GM23248 (cell line): ENCODE results near the gene TIGD7. TPM values are rescaled to one million over a fixed set of nuclear protein-coding genes. Genes with fewer than 3 reads are reported as not detected.
A peak's percentile ranks its signal among the peaks of the same experiment; 100 is the strongest.

Experiments used
- DNase-seq: peaks from one replicate; pipeline ENCODE4 v3.0.0-alpha.2; 2015
- H2AFZ ChIP-seq: fragments of 200-600 bp; sonication (generic); 2 replicates; pipeline ENCODE4 v1.6.1; 2016; ENCODE audit warnings: antibody characterized with exemption
- H3F3A ChIP-seq: fragments of 200-600 bp; sonication (generic); 2 replicates; pipeline ENCODE4 v1.6.1; 2016; ENCODE audit warnings: mild to moderate bottlenecking, antibody characterized with exemption, mixed run types; ENCODE audit not compliant: insufficient read depth
- H3K27ac ChIP-seq: fragments of 200-600 bp; sonication (generic); 2 replicates; pipeline ENCODE4 v1.5.1; 2016; ENCODE audit warnings: mild to moderate bottlenecking
- H3K27me3 ChIP-seq: fragments of 200-600 bp; sonication (generic); replicated peaks from 2 replicates; pipeline ENCODE4 v1.6.1; 2016; ENCODE audit warnings: mild to moderate bottlenecking; ENCODE audit not compliant: insufficient read depth
- H3K36me3 ChIP-seq: fragments of 200-600 bp; sonication (generic); 2 replicates; pipeline ENCODE4 v1.6.1; 2016; ENCODE audit warnings: low read depth, mild to moderate bottlenecking
- H3K4me1 ChIP-seq: fragments of 200-600 bp; sonication (generic); 2 replicates; pipeline ENCODE4 v1.6.1; 2016; ENCODE audit warnings: mild to moderate bottlenecking; ENCODE audit not compliant: insufficient read depth
- H3K4me2 ChIP-seq: fragments of 200-600 bp; sonication (generic); one replicate; pipeline ENCODE4 v1.6.1; 2016; ENCODE audit warnings: mild to moderate bottlenecking; ENCODE audit not compliant: unreplicated experiment
- H3K4me3 ChIP-seq: fragments of 200-600 bp; sonication (generic); 2 replicates; pipeline ENCODE4 v1.5.1; 2016; ENCODE audit warnings: mild to moderate bottlenecking
- H3K79me2 ChIP-seq: fragments of 200-600 bp; sonication (generic); 2 replicates; pipeline ENCODE4 v1.6.1; 2016; ENCODE audit warnings: mild to moderate bottlenecking; ENCODE audit not compliant: insufficient read depth
- H3K9ac ChIP-seq: fragments of 200-600 bp; sonication (generic); 2 replicates; pipeline ENCODE4 v1.6.1; 2016; ENCODE audit warnings: mild to moderate bottlenecking
- H3K9me2 ChIP-seq: fragments of 200-600 bp; sonication (generic); 2 replicates; pipeline ENCODE4 v1.6.1; 2016; ENCODE audit warnings: mixed run types, mild to moderate bottlenecking, moderate library complexity; ENCODE audit not compliant: insufficient read depth
- H3K9me3 ChIP-seq: fragments of 200-600 bp; sonication (generic); one replicate; pipeline ENCODE4 v1.6.1; 2017; ENCODE audit warnings: low read depth
- H4K20me1 ChIP-seq: fragments of 200-600 bp; sonication (generic); 2 replicates; pipeline ENCODE4 v1.6.0; 2016; ENCODE audit not compliant: insufficient read depth
- EZH2 ChIP-seq: fragments of 200-600 bp; sonication (generic); IDR thresholded peaks from 2 replicates; pipeline ENCODE4 v1.6.1; 2018; ENCODE audit warnings: antibody characterized with exemption, mild to moderate bottlenecking; ENCODE audit not compliant: insufficient read depth, poor library complexity, severe bottlenecking
- EZH2phosphoT487 ChIP-seq: fragments of 200-600 bp; sonication (generic); IDR thresholded peaks from 2 replicates; pipeline ENCODE4 v1.6.1; 2018; ENCODE audit warnings: antibody characterized with exemption, moderate library complexity, mild to moderate bottlenecking, low read depth; ENCODE audit not compliant: insufficient read depth
- WGBS, 2 experiments: methylation state at CpG; one replicate each; pipeline ENCODE4 v1.1.6; 2015 to 2017; ENCODE audit warnings: low lambda C conversion rate in 2 of 2, low coverage in 1 of 2; ENCODE audit errors: missing lambda C conversion rate in 2 of 2; 5-methylcytosine and 5-hydroxymethylcytosine counted together
- in situ Hi-C: fragments of 300-500 bp; cut with MboI; formaldehyde crosslinking; loops from 2 replicates; pipeline ENCODE4 v1.15.0; 2020
- polyA plus RNA-seq: library from polyadenylated mRNA; unstranded; fragments of >200 nt; fragmentation: Nextera tagmentation; extraction: Ambion mirVana; gene quantifications from 2 replicates; pipeline ENCODE4 v1.2.1, GENCODE V29; 2016
- total RNA-seq: library from RNA; depleted of rRNA; stranded (reverse); fragments of >200 nt; shearing (Covaris generic); gene quantifications from 2 replicates; pipeline ENCODE4 v1.2.3, GENCODE V29; 2014

TIGD7 gene
- total and polyA plus RNA-seq, 2 experiments from 2014 or later: 4.9 to 5.3 TPM

DNA sequence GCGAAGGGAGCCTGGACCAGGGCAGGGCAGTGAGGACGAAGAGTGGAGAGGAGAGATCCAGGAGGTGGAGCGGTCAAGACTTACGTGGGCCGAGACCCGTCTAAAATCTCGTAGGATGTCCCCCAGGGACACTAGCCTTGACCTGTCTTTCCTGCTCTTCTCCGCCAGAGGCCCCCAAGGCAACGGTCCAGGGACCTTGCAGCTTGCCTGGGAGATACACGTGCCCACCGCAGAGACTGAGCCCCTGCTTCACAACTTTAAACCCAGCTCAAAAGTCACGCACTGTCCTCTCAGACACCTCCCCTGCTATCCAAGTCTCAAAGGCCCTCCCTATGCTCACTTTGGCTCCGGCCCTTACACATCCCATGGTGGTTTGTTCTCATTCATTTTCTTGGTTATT, 9.4 kb downstream of the TIGD7 start:
- WGBS, 2 experiments: 81 to 85% methylated on average over 13 of the region's 13 CpGs
- Histone ChIP-seq H3K27ac (no peak overlapping the region), H3K36me3 (peaks cover 33% of the 10 kb centered on the region; the same call in 1 of the 2 replicates), H3K9me3 (no peaks in the 10 kb centered on the region), H3K9ac (no peak overlapping the region), H3K4me1 (peaks cover 3% of the 10 kb centered on the region; the same call in 1 of the 2 replicates), H4K20me1 (no peaks in the 10 kb centered on the region), H2AFZ (no peak overlapping the region), H3F3A (peaks cover 33% of the 10 kb centered on the region), H3K4me2 (no peak overlapping the region), H3K79me2 (peaks cover 96% of the 10 kb centered on the region), H3K27me3 (no peaks in the 10 kb centered on the region), H3K9me2 (no peaks in the 10 kb centered on the region), H3K4me3 (no peak overlapping the region)
- DNase-seq: no peak
- TF ChIP-seq EZH2phosphoT487 (no peak), EZH2 (no peak)
- in situ Hi-C loops: no loop called here

- no peak overlapping the region for H3K4me3 ChIP-seq
- H3K36me3 ChIP-seq: peaks cover 39% of the 10 kb centered on the region
- H3K9ac ChIP-seq: no peak overlapping the region
- H3K9me2 ChIP-seq: no peaks in the 10 kb centered on the region
- peaks cover 3% of the 10 kb centered on the region; the same call in 1 of the 2 replicates for H3K4me1 ChIP-seq
- no peak overlapping the region for H3K27ac ChIP-seq
- H4K20me1 ChIP-seq: no peaks in the 10 kb centered on the region
- DNase-seq: no peak
- 42 to 50% methylated on average over 27 to 45 of the region's 45 CpGs for WGBS, 2 experiments
- no peaks in the 10 kb centered on the region for H3K27me3 ChIP-seq
- TF ChIP-seq EZH2 (no peak), EZH2phosphoT487 (no peak)
- H3K4me2 ChIP-seq: no peak overlapping the region
- no peaks in the 10 kb centered on the region for H3K9me3 ChIP-seq
- H3F3A ChIP-seq: peaks cover 33% of the 10 kb centered on the region
- H2AFZ ChIP-seq: no peak overlapping the region
- H3K79me2 ChIP-seq: peaks cover 96% of the 10 kb centered on the region
- in situ Hi-C loops: no loop called here
Measured at GRCh38 chr16:3295209-3295608, 10.0 kb downstream of the TIGD7 start.

- peaks cover 3% of the 10 kb centered on the region; the same call in 1 of the 2 replicates for H3K4me1 ChIP-seq
Measured at GRCh38 chr16:3292604-3293003, 12.6 kb downstream of the TIGD7 start.

DNA sequence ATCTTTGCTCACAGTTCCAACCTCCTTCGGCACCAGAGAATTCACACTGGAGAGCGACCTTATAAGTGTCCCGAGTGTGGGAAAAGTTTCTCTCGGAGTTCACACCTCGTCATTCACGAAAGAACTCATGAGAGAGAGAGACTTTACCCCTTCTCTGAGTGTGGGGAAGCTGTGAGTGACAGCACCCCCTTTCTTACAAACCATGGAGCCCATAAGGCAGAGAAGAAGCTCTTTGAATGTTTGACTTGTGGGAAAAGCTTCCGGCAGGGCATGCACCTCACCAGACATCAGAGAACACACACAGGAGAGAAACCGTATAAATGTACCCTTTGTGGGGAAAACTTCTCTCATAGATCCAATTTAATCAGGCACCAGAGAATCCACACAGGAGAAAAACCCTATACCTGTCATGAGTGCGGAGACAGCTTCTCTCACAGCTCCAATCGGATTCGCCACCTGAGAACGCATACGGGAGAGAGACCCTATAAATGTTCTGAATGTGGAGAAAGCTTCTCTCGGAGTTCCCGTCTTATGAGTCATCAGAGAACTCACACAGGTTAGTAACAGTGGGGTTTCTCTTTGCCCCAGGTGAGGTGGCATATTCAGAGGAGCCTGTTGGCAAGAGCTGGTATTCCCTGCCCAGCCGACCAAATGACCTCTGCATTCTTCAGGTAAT, 15.1 kb downstream of the TIGD7 start:
- H3F3A ChIP-seq: peaks cover 24% of the 10 kb centered on the region
- no peak overlapping the region for H3K4me3 ChIP-seq
- no peak overlapping the region for H3K4me2 ChIP-seq
- no peaks in the 10 kb centered on the region for H3K9me3 ChIP-seq
- H3K36me3 ChIP-seq: peaks cover 51% of the 10 kb centered on the region
- H3K9me2 ChIP-seq: no peaks in the 10 kb centered on the region
- peaks cover 10% of the 10 kb centered on the region for H3K4me1 ChIP-seq
- H3K79me2 ChIP-seq: peaks cover 98% of the 10 kb centered on the region
- no peaks in the 10 kb centered on the region for H3K27me3 ChIP-seq
- no peak overlapping the region for H3K9ac ChIP-seq
- no peaks in the 10 kb centered on the region for H4K20me1 ChIP-seq
- no peak overlapping the region for H3K27ac ChIP-seq
- no peak for TF ChIP-seq EZH2
- no peak for TF ChIP-seq EZH2phosphoT487
- H2AFZ ChIP-seq: no peak overlapping the region
- DNase-seq: no peak
- WGBS, 2 experiments: 97 to 98% methylated on average over 16 of the region's 16 CpGs
- in situ Hi-C loops: no loop called here

More at GRCh38 chr16:3292604-3293003, 12.6 kb downstream of the TIGD7 start:
- Histone ChIP-seq H2AFZ (no peak overlapping the region), H3F3A (peaks cover 24% of the 10 kb centered on the region), H3K4me3 (no peak overlapping the region), H3K79me2 (peaks cover 96% of the 10 kb centered on the region), H3K9me2 (no peaks in the 10 kb centered on the region), H3K9me3 (no peaks in the 10 kb centered on the region), H3K9ac (no peak overlapping the region), H3K27ac (peak overlapping the region; percentile 68), H3K36me3 (peaks cover 44% of the 10 kb centered on the region), H4K20me1 (no peaks in the 10 kb centered on the region), H3K4me2 (no peak overlapping the region), H3K27me3 (no peaks in the 10 kb centered on the region)
- 91 to 94% methylated on average over 3 of the region's 3 CpGs for WGBS, 2 experiments
- peak; percentile 74 for DNase-seq
- in situ Hi-C loops: no loop called here
- no peak for TF ChIP-seq EZH2
- no peak for TF ChIP-seq EZH2phosphoT487
